K562 (cell line): ENCODE measurements around the gene YBX2. TPM values are rescaled to one million over a fixed set of nuclear protein-coding genes. Genes with fewer than 3 reads are reported as not detected.

Source experiments
- ATAC-seq: fragments of 200-7000 bp; cut with Tn5 transposase; 3 replicates; pipeline ENCODE4 v1.9.1; 2020; ENCODE audit warnings: moderate library complexity
- BruUV-seq: library from RNA; stranded (reverse); fragments of 400-500 nt; replicated peaks from 2 replicates; lab custom pipeline; 2021; lab: Mats Ljungman, UMichigan
- CTCF ChIA-PET: fragments of 300-600 bp; formaldehyde crosslinking; extraction: SDS; loops from one replicate; lab custom pipeline; 2021; ENCODE audit warnings: low intra/inter-chr PET ratio; lab: Yijun Ruan, JAX
- POLR2A ChIA-PET: fragments of 300-600, 350-650 bp; sonication (Branson Sonifier 250); formaldehyde crosslinking; extraction: SDS; loops from one replicate; lab custom pipeline; 2021; ENCODE audit warnings: antibody characterized with exemption, inconsistent platforms; lab: Yijun Ruan, JAX
- DNase-seq, 4 experiments: peaks; one replicate each; pipeline versions ENCODE4 v3.0.0 to v3.0.0-alpha.2; 2011 to 2018; ENCODE audit warnings: low spot score in 3 of 4, mixed read lengths in 3 of 4; ENCODE audit errors: extremely low read depth in 1 of 4
- FAIRE-seq: peaks from 2 replicates; lab custom pipeline; 2011; peaks lifted over from hg19 to GRCh38; lab: Jason Lieb, UNC
- H2AFZ ChIP-seq: 2 replicates; pipeline ENCODE4 v1.6.0; 2011; ENCODE audit warnings: low read depth, low read length, control low read depth, inconsistent platforms
- H3K27ac ChIP-seq: fragments of 200-600 bp; 3 replicates; pipeline ENCODE4 v1.8.0; 2011; ENCODE audit warnings: low read depth, mild to moderate bottlenecking, control low read depth, inconsistent platforms, low read length, moderate library complexity, mixed read lengths; ENCODE audit errors: extremely low read depth
- H3K27me3 ChIP-seq, 2 experiments: fragments of 300-600 bp in 1 of 2; 2 replicates in 1 of 2; 3 replicates in 1 of 2; pipeline versions ENCODE4 v1.6.0 to v1.8.0; 2011; ENCODE audit warnings: inconsistent platforms in 2 of 2, low read length in 2 of 2, mild to moderate bottlenecking in 1 of 2, mixed read lengths in 1 of 2, moderate library complexity in 1 of 2; ENCODE audit not compliant: control insufficient read depth in 2 of 2, insufficient read depth in 2 of 2
- H3K36me3 ChIP-seq: fragments of 300-600 bp; 3 replicates; pipeline ENCODE4 v1.8.0; 2011; ENCODE audit warnings: mild to moderate bottlenecking, low read length, inconsistent platforms; ENCODE audit not compliant: control insufficient read depth, insufficient read depth
- H3K4me1 ChIP-seq, 2 experiments: fragments of 200-600 bp in 1 of 2; replicated peaks in 1 of 2; 2 replicates in 1 of 2; 3 replicates in 1 of 2; pipeline versions ENCODE4 v1.5.1 to v1.8.0; 2011; ENCODE audit warnings: inconsistent platforms in 2 of 2, low read length in 2 of 2, mild to moderate bottlenecking in 1 of 2, mixed read lengths in 1 of 2, moderate library complexity in 1 of 2; ENCODE audit not compliant: control insufficient read depth in 2 of 2, insufficient read depth in 2 of 2
- H3K4me2 ChIP-seq: 2 replicates; pipeline ENCODE4 v1.6.1; 2011; ENCODE audit warnings: low read length, control low read depth, inconsistent platforms, mixed read lengths; ENCODE audit not compliant: insufficient read depth
- H3K4me3 ChIP-seq: fragments of 200-600 bp; sonication (generic), shearing (Covaris generic); 2 replicates; pipeline ENCODE4 v1.5.1; 2016; ENCODE audit warnings: control low read depth, inconsistent platforms
- H3K79me2 ChIP-seq: fragments of 200-600 bp; 3 replicates; pipeline ENCODE4 v1.8.0; 2011; ENCODE audit warnings: low read length, inconsistent platforms; ENCODE audit not compliant: control insufficient read depth, insufficient read depth
- H3K9ac ChIP-seq, 2 experiments: 2 replicates each; pipeline versions ENCODE4 v1.6.0 to v1.6.1; 2011; ENCODE audit warnings: low read depth in 2 of 2, low read length in 2 of 2, control low read depth in 1 of 2, inconsistent platforms in 1 of 2, mild to moderate bottlenecking in 1 of 2, mixed read lengths in 1 of 2; ENCODE audit not compliant: insufficient read depth in 1 of 2
- H3K9me1 ChIP-seq: one replicate; pipeline ENCODE4 v1.6.0; 2011; ENCODE audit warnings: inconsistent platforms, mild to moderate bottlenecking, low read length, moderate library complexity; ENCODE audit not compliant: control insufficient read depth, insufficient read depth
- H3K9me3 ChIP-seq: replicated peaks from 2 replicates; pipeline ENCODE4 v1.5.1; 2011; ENCODE audit warnings: low read depth, low read length, inconsistent platforms; ENCODE audit not compliant: control insufficient read depth, insufficient read depth
- H4K20me1 ChIP-seq: replicated peaks from 2 replicates; pipeline ENCODE4 v1.6.1; 2011; ENCODE audit warnings: low read length, inconsistent platforms, mixed read lengths; ENCODE audit not compliant: control insufficient read depth, insufficient read depth
- ERF ChIP-seq: fragments of 450-650 bp; formaldehyde crosslinking; IDR thresholded peaks from 2 replicates; pipeline ENCODE4 v1.4.0; 2020; ENCODE audit warnings: mild to moderate bottlenecking, mixed read lengths
- MECOM ChIP-seq: fragments of 250-450 bp; sonication (Bioruptor Pico); IDR thresholded peaks from 2 replicates; pipeline ENCODE4 v1.8.0; 2022; ENCODE audit warnings: inconsistent platforms
- POLR2A ChIP-seq: fragments of 450-650 bp; conservative IDR thresholded peaks from 2 replicates; pipeline ENCODE4 v1.6.1; 2016
- RBM15 ChIP-seq: fragments of 200-400 bp; formaldehyde crosslinking; IDR thresholded peaks from 2 replicates; pipeline ENCODE4 v1.6.1; 2018; ENCODE audit warnings: mild to moderate bottlenecking, low read length, moderate library complexity; ENCODE audit not compliant: insufficient read depth
- SAFB2 ChIP-seq: fragments of 200-400 bp; formaldehyde crosslinking; IDR thresholded peaks from 2 replicates; pipeline ENCODE4 v1.6.1; 2018; ENCODE audit warnings: borderline replicate concordance, low read length, low read depth, moderate library complexity; ENCODE audit not compliant: severe bottlenecking
- WGBS: fragments of 100-300 bp; shearing (Covaris generic); methylation state at CpG from one replicate; pipeline ENCODE4 v1.1.6; 2016; ENCODE audit warnings: low coverage, mixed read lengths; ENCODE audit not compliant: insufficient coverage; ENCODE audit errors: missing lambda C conversion rate; 5-methylcytosine and 5-hydroxymethylcytosine counted together
- in situ Hi-C: fragments of 300-500 bp; cut with MboI; formaldehyde crosslinking; loops from 4 replicates; pipeline ENCODE4 v1.15.0; 2018; ENCODE audit warnings: inconsistent platforms, mixed read lengths
- intact Hi-C: fragments of 100-400 bp; cut with micrococcal nuclease; formaldehyde crosslinking; loops from 2 replicates; pipeline ENCODE4 v1.14.2; 2022
- polyA plus RNA-seq, 8 experiments: library from polyadenylated mRNA; depleted of rRNA in 4 of 8; stranded (reverse) in 5 of 8; unstranded in 3 of 8; fragments of >200 nt; fragmentation: Nextera tagmentation in 2 of 8; fragmentation: Illumina TruSeq in 1 of 8; extraction: Ambion mirVana in 2 of 8; extraction: Trizol in 1 of 8; gene quantifications; 2 replicates each; pipeline versions ENCODE4 v1.2.1 to v1.2.3, GENCODE V29; 2011 to 2014; ENCODE audit warnings: inconsistent platforms in 1 of 8, missing spikeins in 1 of 8
- total RNA-seq, 7 experiments: library from RNA; depleted of rRNA in 6 of 7; stranded (reverse); fragments of >200 nt in 6 of 7; fragmentation: Illumina TruSeq in 2 of 7; extraction: Trizol in 2 of 7; gene quantifications; 2 replicates each; pipeline versions ENCODE4 v1.2.1 to v1.2.3, GENCODE V29; 2011 to 2021; ENCODE audit warnings: low replicate concordance in 1 of 7
- TF ChIP-seq, protein P1 (sequence below): fragments of 200-800 bp; sonication (Bioruptor generic); IDR thresholded peaks from 2 replicates; pipeline ENCODE4 v1.6.1; 2016; ENCODE audit warnings: missing genetic modification characterization, missing compliant biosample characterization
- TF ChIP-seq, protein P2 (sequence below): fragments of 250-450 bp; sonication (Bioruptor Pico); IDR thresholded peaks from 2 replicates; pipeline ENCODE4 v1.9.0; 2021; ENCODE audit warnings: mild to moderate bottlenecking, inconsistent platforms
- TF ChIP-seq, protein P3 (sequence below): fragments of 250-450 bp; sonication (Bioruptor Pico); IDR thresholded peaks from 2 replicates; pipeline ENCODE4 v1.8.0; 2022; ENCODE audit warnings: inconsistent platforms, mild to moderate bottlenecking, moderate library complexity, borderline replicate concordance

The YBX2 gene
- total and polyA plus RNA-seq, 9 of the 15 experiments (the other 6 are each of a cell fraction or from before 2014, with no cell fraction given): 0.03 to 0.59 (median 0.27) TPM; not detected in 6

DNA sequence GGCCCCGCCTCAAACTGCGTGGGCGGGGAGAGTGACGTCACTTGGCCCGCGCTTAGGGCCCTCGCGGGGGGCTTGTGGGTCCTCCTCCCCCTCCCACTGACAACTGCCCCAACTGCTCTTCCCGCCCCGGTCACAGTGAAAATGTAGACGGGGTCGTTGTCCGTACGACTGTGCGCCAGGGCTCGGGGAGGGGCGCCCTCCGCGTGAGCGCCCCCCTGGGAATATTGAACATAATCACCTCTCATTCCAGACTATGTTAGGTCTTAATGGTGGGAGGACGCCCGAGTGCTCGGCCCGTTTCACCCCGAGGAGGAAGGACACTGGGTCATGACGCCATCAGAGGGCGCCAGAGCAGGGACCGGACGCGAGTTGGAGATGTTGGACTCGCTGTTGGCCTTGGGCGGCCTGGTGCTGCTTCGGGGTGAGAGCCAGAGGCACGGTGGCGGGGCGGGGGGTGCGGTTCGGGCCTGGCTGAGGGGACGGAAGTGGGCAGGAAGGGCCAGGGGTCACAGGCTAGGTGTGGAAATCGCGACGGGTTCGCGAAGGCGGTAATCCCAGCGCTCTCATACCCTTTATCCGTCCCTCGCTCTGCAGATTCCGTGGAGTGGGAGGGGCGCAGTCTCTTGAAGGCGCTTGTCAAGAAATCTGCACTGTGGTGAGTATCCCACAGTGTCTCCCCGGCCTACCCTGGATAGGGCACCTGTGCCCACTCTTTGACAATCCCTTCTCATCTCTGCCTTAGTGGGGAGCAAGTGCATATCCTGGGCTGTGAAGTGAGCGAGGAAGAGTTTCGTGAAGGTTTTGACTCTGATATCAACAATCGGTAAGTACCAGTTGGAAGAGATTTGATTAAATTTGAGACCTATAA lies 42.0 kb downstream of the YBX2 start, which contains the start of gene ELP5:
Gene ELP5 (plus strand): TSS at position 40 of the 868 bp plus-strand sequence. CDS start 336 bp downstream, at position 376.
- Histone ChIP-seq H3K4me3 (peak within 1 kb of the TSS; percentile 95), H3K9me3 (no peaks in the 10 kb centered on the region), H3K4me1 (peaks cover 13 to 19% of the 10 kb centered on the region in 2 experiments; a peak in 4 of 5 replicates), H2AFZ (peak within 1 kb of the TSS; percentile 96), H3K27me3 (no peaks in the 10 kb centered on the region), H3K36me3 (peaks cover 49% of the 10 kb centered on the region), H3K27ac (peak within 1 kb of the TSS; percentile 96), H3K9ac (peak within 1 kb of the TSS; percentile 97 to 98), H3K4me2 (peak within 1 kb of the TSS; percentile 98), H3K79me2 (peaks cover 57% of the 10 kb centered on the region), H3K9me1 (no peaks in the 10 kb centered on the region), H4K20me1 (no peaks in the 10 kb centered on the region)
- peak; percentile 69 to 93 (median 84) for DNase-seq
- ATAC-seq: peak; percentile 82
- POLR2A ChIA-PET: interaction anchor here (0.9 to 1.7 kb wide), 3 partner anchors 11 to 14 kb away, joined by 3 to 16 read pairs (median 3); partner anchors contain the start of genes GABARAP and PHF23
- intact Hi-C loops: loop anchor here (2.0 kb wide), 1 partner anchor 14 kb away; the partner anchor contains the start of gene PHF23
- FAIRE-seq: no peak
- BruUV-seq: TSS peak; percentile 69
- CTCF ChIA-PET: interaction anchor here (0.6 kb wide), 1 partner anchor 55 kb away, joined by 3 read pairs; the partner anchor contains the start of gene EIF5A
- WGBS: 0% methylated on average over 25 of the region's 55 CpGs
- in situ Hi-C loops: no loop called here
- TF ChIP-seq POLR2A (peak; percentile 92), RBM15 (no peak), ERF (no peak), SAFB2 (no peak), MECOM (CRISPR knock-in tag) (no peak)
- TF ChIP-seq, protein P1, sequence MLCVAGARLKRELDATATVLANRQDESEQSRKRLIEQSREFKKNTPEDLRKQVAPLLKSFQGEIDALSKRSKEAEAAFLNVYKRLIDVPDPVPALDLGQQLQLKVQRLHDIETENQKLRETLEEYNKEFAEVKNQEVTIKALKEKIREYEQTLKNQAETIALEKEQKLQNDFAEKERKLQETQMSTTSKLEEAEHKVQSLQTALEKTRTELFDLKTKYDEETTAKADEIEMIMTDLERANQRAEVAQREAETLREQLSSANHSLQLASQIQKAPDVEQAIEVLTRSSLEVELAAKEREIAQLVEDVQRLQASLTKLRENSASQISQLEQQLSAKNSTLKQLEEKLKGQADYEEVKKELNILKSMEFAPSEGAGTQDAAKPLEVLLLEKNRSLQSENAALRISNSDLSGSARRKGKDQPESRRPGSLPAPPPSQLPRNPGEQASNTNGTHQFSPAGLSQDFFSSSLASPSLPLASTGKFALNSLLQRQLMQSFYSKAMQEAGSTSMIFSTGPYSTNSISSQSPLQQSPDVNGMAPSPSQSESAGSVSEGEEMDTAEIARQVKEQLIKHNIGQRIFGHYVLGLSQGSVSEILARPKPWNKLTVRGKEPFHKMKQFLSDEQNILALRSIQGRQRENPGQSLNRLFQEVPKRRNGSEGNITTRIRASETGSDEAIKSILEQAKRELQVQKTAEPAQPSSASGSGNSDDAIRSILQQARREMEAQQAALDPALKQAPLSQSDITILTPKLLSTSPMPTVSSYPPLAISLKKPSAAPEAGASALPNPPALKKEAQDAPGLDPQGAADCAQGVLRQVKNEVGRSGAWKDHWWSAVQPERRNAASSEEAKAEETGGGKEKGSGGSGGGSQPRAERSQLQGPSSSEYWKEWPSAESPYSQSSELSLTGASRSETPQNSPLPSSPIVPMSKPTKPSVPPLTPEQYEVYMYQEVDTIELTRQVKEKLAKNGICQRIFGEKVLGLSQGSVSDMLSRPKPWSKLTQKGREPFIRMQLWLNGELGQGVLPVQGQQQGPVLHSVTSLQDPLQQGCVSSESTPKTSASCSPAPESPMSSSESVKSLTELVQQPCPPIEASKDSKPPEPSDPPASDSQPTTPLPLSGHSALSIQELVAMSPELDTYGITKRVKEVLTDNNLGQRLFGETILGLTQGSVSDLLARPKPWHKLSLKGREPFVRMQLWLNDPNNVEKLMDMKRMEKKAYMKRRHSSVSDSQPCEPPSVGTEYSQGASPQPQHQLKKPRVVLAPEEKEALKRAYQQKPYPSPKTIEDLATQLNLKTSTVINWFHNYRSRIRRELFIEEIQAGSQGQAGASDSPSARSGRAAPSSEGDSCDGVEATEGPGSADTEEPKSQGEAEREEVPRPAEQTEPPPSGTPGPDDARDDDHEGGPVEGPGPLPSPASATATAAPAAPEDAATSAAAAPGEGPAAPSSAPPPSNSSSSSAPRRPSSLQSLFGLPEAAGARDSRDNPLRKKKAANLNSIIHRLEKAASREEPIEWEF (CRISPR knock-in tag): no peak
- TF ChIP-seq, protein P2, sequence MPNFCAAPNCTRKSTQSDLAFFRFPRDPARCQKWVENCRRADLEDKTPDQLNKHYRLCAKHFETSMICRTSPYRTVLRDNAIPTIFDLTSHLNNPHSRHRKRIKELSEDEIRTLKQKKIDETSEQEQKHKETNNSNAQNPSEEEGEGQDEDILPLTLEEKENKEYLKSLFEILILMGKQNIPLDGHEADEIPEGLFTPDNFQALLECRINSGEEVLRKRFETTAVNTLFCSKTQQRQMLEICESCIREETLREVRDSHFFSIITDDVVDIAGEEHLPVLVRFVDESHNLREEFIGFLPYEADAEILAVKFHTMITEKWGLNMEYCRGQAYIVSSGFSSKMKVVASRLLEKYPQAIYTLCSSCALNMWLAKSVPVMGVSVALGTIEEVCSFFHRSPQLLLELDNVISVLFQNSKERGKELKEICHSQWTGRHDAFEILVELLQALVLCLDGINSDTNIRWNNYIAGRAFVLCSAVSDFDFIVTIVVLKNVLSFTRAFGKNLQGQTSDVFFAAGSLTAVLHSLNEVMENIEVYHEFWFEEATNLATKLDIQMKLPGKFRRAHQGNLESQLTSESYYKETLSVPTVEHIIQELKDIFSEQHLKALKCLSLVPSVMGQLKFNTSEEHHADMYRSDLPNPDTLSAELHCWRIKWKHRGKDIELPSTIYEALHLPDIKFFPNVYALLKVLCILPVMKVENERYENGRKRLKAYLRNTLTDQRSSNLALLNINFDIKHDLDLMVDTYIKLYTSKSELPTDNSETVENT (CRISPR knock-in tag): no peak
- TF ChIP-seq, protein P3, sequence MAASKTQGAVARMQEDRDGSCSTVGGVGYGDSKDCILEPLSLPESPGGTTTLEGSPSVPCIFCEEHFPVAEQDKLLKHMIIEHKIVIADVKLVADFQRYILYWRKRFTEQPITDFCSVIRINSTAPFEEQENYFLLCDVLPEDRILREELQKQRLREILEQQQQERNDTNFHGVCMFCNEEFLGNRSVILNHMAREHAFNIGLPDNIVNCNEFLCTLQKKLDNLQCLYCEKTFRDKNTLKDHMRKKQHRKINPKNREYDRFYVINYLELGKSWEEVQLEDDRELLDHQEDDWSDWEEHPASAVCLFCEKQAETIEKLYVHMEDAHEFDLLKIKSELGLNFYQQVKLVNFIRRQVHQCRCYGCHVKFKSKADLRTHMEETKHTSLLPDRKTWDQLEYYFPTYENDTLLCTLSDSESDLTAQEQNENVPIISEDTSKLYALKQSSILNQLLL: no peak
